SKM-1 (cell line): ENCODE measurements around the gene ASB2.

Experiments used
- DNase-seq: peaks from one replicate; lab custom pipeline; 2025; ENCODE audit not compliant: unreplicated experiment; lab: John Stamatoyannopoulos, UW

Gene ASB2

GRCh38 chr14:93929657-93930056, 46.7 kb downstream of the ASB2 start:
- no peak for DNase-seq

GRCh38 chr14:93929048-93929535, 47.3 kb downstream of the ASB2 start:
- no peak for DNase-seq

- DNase-seq = no peak
These were observed 48.0 kb downstream of the ASB2 start for GRCh38 chr14:93928184-93929047.

DNA sequence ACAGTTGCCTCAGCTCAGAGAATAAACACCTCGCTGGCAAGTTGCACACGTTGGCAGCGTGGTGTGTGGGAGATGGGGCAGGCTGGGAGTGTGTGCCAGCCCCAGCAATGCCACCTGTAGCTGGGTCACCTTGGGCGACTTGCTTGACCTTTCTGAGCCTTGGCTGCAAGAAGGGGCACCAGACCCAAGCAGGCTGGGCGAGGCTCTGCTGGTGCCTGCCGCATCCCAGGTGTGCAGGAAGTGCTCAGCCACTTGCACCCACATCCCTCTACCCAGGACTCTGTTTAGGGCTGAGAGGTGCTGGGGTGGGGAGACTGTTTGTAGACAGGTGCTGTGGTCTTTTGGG, 48.6 kb downstream of the ASB2 start:
- no peak for DNase-seq

GRCh38 chr14:93926873-93927799, 49.2 kb downstream of the ASB2 start, which contains the start of gene FAM181A:
FAM181A (plus strand) TSS chr14:93927344; CDS start chr14:93928286, 942 bp downstream.
- DNase-seq = no peak

GRCh38 chr14:93926245-93926872, 50.0 kb downstream of the ASB2 start:
- DNase-seq = no peak

GRCh38 chr14:93925374-93925895, 50.9 kb downstream of the ASB2 start:
- no peak for DNase-seq

GRCh38 chr14:93924592-93925355, 51.6 kb downstream of the ASB2 start:
- no peak for DNase-seq

GRCh38 chr14:93923626-93924025, 52.7 kb downstream of the ASB2 start:
- DNase-seq = no peak

DNA sequence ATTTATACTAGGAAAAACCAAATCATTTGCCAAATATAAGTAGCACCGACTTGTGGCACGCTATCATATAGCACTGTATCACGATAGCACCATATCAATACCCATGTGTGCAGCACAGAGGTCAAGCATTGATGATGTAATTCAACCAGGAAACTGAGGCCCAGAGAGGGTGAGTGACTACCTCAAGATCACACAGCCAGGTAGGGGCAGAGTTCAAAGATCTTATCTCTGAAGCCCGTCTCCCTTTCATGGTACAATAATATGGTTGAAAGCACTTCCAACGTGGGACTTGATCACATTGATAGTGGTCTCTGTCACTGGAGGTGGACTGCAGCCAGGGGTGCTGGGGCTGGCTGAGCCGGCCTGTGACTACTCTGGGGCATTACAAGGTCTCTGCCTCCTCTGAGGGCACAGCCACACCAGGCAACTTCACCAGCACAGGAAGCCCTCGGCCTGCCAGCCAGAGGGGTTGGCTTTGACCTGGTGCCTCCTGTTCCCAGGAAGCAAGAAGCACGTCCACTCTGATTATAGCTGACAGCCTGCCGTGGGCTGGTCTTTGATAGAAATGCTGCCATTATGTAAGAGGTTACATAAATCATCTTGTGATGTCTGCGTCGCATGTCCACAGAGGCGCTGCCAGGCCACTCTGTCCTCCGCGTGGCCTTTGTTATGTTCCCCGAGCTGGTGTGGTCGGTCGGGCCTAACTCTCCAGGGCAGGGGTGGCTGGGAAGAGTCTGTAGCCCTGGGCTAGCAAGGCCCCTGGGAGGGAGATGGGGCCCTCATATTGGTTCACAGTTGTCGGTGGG, 55.2 kb downstream of the ASB2 start:
- DNase-seq = no peak

- DNase-seq = no peak
These were observed 59.2 kb downstream of the ASB2 start for GRCh38 chr14:93917141-93917540.

DNA sequence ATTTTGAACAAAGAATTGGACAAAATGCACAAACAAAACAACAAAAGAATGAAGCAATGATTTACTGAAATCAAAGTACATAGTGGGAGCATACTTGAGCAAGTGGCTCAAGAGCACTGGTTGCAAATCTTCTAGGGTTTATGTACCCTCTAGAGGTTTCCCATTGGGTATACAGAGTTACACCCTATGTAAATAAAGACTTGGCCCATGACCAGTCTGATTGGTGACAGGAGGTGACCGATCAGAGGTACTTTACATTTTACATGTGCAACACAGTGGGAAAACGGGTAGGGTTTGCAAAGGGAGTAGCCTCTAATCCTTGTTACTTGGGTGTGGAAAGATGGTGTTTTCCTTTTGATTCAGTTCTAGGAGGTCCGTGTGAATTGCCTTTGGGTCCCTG, 59.9 kb downstream of the ASB2 start:
- DNase-seq = no peak

DNA sequence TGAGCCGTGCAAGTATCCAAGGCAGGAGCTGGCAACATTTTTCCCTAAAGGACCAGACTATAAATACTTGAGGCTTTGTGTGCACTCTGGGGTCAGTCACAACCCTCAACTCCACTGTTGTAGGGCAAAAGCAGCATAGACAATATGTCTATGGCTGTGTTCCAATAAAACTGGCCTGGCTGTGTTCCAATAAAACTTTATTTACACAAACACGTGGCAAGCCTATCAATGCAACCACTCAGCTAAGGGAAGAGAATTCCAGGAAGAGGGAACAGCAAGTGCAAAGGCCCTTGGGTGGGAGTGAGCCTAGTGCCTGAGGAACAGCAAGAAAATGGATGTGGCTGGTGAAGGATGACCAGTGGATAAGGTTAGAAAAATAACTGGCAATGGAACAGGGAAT, 60.6 kb downstream of the ASB2 start:
- DNase-seq = no peak

DNA sequence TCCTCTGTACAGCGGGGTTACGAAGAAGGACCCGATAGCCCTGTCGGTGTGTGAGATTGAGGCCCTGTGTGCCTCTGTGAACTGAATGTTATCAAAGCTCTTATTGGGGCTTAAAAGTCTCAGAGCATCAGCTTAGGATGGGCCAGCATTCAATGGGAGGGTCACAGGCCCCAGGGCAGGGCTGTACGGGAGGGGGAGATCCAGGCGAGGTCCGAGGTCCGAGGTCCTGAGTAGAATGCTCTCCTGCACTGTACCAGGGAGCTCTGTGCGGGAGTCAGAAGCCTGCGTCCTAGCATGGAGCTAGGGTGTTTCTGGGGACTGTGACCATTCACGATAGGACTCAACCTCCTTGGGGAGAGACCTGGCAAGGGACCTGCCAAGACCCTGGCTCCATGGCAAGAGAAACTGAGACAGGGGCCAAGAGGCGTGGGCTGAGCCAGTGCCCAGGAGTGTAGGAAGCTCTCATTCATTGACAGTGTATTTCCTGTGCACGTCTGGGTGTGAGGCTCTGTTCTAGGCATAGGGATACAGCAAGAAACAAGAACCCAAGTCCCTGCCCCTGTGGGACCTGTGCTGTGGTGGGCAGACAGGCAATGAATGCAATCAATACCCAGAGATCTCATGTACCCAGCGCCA, 61.2 kb downstream of the ASB2 start:
- no peak for DNase-seq

DNA sequence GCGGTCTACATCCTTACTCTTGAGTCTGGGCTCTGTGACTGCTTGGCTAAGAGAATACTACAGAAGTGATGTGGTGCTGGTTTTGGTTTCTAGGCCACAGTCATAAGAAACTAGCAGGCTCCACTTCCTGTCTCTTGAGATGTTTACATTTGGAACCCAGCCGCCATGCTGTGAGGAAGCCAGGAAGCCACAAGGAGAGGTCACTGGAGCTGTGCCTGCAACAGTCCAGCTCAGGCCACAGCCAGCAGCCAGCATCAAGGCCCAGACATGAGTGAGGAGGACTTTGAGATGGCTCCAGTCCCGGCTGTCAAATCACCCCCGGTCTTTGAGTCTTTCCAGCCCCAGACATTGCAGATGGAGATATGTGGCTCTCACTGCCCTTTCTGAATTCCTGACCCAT, 62.1 kb downstream of the ASB2 start:
- DNase-seq = no peak

DNA sequence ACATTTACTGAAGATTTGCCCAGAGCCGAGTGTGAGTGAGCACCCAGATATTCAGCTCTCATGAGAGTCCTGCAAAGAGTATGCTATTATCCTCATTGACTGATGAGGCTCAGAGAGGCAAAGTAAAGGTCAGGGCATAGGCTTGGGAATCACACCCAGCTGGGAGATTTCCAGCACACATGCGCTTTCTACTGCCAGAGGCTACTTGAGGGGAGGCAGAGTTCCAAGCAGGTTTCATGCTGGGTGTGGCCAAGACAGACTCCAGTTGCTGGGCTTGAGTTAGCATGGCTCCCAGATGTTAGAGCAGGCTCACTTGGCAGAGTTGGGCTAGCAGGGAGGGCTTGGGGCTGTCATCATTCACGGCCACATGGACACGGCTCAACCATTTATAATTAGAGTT, 63.6 kb downstream of the ASB2 start:
- DNase-seq = no peak

DNA sequence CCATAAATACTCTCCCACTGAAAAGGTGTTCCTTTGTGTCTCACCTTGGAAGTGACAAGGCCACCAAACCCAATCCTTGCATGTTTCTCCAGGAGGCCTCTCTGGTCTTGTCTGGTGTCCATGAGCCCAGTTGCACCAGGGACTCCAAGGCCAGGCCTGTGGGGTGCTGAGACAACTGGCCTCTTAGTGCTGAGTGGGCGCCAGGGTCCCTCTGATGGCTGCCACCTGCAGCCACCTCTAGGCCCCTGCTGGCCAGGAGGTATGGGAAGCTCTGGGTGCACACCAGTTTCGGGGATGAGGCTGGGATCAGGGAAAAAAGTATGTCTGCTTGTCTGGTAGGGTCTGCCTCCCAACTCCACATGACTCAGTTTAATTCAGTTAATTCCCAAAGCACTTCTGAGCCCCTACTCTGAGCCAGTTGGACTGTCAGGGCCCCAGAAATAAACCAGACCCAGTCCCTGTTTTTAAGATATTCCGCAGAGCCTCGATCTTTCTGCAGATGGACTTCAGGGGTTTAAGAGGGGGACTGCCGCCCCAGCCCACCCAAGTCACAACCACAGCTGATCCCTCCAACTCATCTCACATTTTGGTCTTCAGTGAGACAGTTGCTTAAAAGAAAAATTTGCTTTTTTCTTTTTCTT, 64.3 kb downstream of the ASB2 start:
- DNase-seq = no peak

GRCh38 chr14:93909429-93910128, 66.8 kb downstream of the ASB2 start:
- DNase-seq = no peak
